Body of pancreas (tissue), 4 donors: ENCODE measurements around the gene AGAP1.

Experiments
- POLR2A ChIP-seq, 3 donors: fragments of 450-650 bp; IDR thresholded peaks; one replicate each; pipeline ENCODE4 v1.6.1; 2016; ENCODE audit warnings: antibody characterized with exemption in 3 of 3, mild to moderate bottlenecking in 2 of 3
- TF ChIP-seq, protein P1 (sequence below), 7 experiments: fragments of 450-650 bp in 4 of 7; fragments of 200-600 bp in 3 of 7; sonication (generic) in 3 of 7; IDR thresholded peaks; one replicate each; pipeline ENCODE4 v1.5.1; 2016 to 2019; ENCODE audit warnings: antibody characterized with exemption in 7 of 7

DNA sequence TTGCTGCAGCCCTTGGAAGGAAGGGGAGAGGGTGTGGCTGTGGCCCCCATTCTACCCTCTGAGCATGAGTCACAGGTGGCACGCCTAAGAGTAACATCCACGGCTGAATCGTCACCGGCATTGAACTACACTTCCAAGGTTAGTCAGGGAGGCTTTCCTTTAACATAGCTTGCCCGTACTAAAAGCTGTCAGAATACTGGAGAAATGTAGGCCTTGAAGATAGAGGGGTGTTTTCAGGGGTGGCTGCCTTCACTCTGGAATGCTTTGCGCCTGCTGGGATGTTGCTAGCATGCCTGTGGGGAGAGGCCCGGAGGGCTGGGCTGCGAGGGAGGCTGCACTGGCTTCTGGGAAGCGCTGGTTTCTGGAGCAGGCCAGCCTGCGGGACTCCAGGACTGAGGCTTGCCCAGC lies 333.7 kb downstream of the AGAP1 start:
- TF ChIP-seq, protein P1, sequence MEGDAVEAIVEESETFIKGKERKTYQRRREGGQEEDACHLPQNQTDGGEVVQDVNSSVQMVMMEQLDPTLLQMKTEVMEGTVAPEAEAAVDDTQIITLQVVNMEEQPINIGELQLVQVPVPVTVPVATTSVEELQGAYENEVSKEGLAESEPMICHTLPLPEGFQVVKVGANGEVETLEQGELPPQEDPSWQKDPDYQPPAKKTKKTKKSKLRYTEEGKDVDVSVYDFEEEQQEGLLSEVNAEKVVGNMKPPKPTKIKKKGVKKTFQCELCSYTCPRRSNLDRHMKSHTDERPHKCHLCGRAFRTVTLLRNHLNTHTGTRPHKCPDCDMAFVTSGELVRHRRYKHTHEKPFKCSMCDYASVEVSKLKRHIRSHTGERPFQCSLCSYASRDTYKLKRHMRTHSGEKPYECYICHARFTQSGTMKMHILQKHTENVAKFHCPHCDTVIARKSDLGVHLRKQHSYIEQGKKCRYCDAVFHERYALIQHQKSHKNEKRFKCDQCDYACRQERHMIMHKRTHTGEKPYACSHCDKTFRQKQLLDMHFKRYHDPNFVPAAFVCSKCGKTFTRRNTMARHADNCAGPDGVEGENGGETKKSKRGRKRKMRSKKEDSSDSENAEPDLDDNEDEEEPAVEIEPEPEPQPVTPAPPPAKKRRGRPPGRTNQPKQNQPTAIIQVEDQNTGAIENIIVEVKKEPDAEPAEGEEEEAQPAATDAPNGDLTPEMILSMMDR (IDR thresholded peaks at IDR 0.05) = no peak
- no peak for TF ChIP-seq POLR2A (IDR thresholded peaks at IDR 0.05)
